Immature natural killer cell (primary cell): ENCODE measurements around the gene PBOV1. TPM values are rescaled to one million over a fixed set of nuclear protein-coding genes. Genes with fewer than 3 reads are reported as not detected.
A peak's percentile ranks its signal among the peaks of the same experiment; 100 is the strongest.

Source experiments
- DNase-seq, 3 donors: peaks; one replicate each; pipeline ENCODE4 v3.0.0; 2022; ENCODE audit warnings: mixed read lengths in 1 of 3
- H3K27ac Mint-ChIP-seq, 6 donors: one replicate each; pipeline ENCODE4 v1.8.0; 2020; ENCODE audit warnings: mixed read lengths in 6 of 6, mild to moderate bottlenecking in 5 of 6, inconsistent platforms in 4 of 6, moderate library complexity in 3 of 6
- H3K27me3 Mint-ChIP-seq, 3 donors: one replicate each; pipeline ENCODE4 v1.8.0; 2020 to 2021; ENCODE audit warnings: low read depth in 3 of 3, mild to moderate bottlenecking in 3 of 3, mixed read lengths in 3 of 3, moderate library complexity in 3 of 3, inconsistent platforms in 1 of 3
- H3K36me3 Mint-ChIP-seq, 3 donors: one replicate each; pipeline ENCODE4 v1.8.0; 2020; ENCODE audit warnings: mixed read lengths in 3 of 3, inconsistent platforms in 2 of 3, mild to moderate bottlenecking in 2 of 3
- H3K4me1 Mint-ChIP-seq, 2 donors: one replicate each; pipeline ENCODE4 v1.8.0; 2020; ENCODE audit warnings: inconsistent platforms in 2 of 2, mild to moderate bottlenecking in 2 of 2, mixed read lengths in 2 of 2, moderate library complexity in 1 of 2
- H3K4me3 Mint-ChIP-seq, 5 donors: one replicate each; pipeline ENCODE4 v1.8.0; 2020; ENCODE audit warnings: mild to moderate bottlenecking in 5 of 5, mixed read lengths in 5 of 5, inconsistent platforms in 3 of 5, moderate library complexity in 3 of 5
- H3K9me3 Mint-ChIP-seq, 6 donors: one replicate each; pipeline ENCODE4 v1.8.0; 2020; ENCODE audit warnings: mild to moderate bottlenecking in 6 of 6, mixed read lengths in 6 of 6, inconsistent platforms in 4 of 6, moderate library complexity in 3 of 6
- polyA plus RNA-seq, 3 donors: library from polyadenylated mRNA; unstranded; fragments of 300-500 nt; fragmentation: Illumina TruSeq; gene quantifications; one replicate each; pipeline ENCODE4 v1.2.3, GENCODE V29; 2021

The PBOV1 gene
- polyA plus RNA-seq, 3 donors from 2014 or later = not detected

DNA sequence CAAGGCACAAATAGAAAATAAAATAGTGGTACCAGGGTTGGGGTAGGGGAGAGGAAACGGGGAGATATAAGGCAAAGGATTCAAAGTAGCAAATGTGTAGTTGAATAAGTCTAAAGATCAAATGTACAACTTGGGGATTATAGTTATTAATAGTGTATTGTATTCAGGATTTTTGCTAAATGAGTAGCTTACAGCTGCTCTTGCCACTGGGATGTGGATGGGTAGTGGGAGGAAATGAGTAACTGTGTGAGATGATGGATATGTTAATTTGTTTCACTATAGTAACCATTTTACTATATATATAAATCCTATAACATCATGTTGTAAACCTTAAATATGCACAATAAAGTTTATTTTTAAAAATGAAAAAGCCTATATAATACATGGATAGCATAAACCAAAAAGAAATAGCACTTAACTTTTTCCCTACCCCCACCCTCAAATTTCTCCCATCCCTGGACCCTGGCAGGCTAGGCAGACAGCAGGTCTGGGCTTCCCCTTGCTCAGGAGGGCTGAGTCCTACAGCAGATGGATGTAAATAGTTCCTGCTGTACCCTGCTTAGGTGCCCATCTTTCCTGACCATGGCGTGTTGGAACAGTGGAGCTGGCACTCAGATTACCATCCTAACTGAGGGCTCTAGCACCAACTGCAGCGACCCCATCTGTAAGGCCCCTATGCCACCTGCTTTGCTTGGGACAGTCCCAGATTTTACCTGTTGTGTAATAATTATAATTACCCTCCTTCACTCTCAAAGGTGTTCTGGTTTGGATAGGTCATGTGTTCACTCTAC lies 28.6 kb upstream of the PBOV1 start:
- DNase-seq = no peak
- H3K4me1 Mint-ChIP-seq = no peaks in the 10 kb centered on the region
- H3K36me3 Mint-ChIP-seq = no peaks in the 10 kb centered on the region
- peaks cover 0 to 4% (median 1%) of the 10 kb centered on the region in 3 donors for H3K27me3 Mint-ChIP-seq
- no peak overlapping the region for H3K27ac Mint-ChIP-seq
- H3K9me3 Mint-ChIP-seq = no peaks in the 10 kb centered on the region
- H3K4me3 Mint-ChIP-seq = no peak overlapping the region

DNA sequence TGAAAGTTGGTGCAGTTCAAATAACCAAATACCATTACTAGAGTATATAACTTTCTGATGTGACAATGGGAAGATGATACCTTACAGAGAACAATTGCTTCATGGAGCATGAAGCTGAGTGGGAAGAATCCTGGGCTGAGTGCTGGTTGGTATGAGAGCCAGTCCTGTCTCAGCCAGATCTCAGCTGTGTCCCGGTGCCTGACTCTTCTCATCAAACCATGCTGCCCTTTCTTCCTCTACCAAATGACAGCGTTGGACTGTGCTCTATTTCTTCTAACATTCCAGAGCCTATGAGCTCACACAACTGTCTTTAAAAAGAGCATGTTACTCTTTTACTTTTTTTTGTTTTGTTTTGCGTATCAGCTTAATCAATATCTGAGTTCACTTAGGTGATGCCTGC lies 27.5 kb upstream of the PBOV1 start:
- Mint-ChIP-seq H3K27me3 (peaks cover 0 to 4% (median 1%) of the 10 kb centered on the region in 3 donors), H3K9me3 (no peaks in the 10 kb centered on the region), H3K4me3 (no peak overlapping the region), H3K27ac (no peak overlapping the region), H3K36me3 (no peaks in the 10 kb centered on the region), H3K4me1 (no peaks in the 10 kb centered on the region)
- no peak for DNase-seq

DNA sequence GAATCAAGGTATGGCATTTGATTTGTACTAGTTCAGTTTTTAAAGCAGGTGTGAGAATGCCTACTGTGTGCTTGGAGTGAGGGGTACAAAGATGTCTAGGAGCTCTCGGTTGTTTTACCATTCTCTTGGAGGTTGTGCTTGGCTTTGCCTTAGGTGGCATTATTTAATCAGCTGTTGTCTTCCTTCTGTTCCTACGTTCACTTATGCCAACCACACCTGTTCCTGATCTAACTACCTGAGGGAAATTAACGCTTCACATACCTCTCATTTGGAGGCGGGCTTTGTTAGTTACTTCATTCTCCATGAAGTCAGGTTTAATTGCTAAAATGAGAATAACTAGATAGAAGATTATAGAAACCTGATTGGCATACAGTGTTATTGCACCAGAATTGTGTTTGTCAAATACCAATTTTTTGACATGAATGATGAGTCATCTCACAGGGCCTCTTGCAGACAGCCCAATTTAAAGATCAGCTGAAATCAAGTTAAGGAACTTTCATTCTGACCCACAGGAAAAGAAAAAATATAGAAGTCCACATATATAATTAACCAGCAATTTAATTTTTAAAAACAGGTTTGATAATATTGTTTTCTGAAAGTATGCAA lies 24.8 kb upstream of the PBOV1 start:
- Mint-ChIP-seq H3K27me3 (peaks cover 0 to 4% (median 1%) of the 10 kb centered on the region in 3 donors), H3K36me3 (no peaks in the 10 kb centered on the region), H3K27ac (no peak overlapping the region), H3K4me3 (no peak overlapping the region), H3K9me3 (no peaks in the 10 kb centered on the region), H3K4me1 (no peaks in the 10 kb centered on the region)
- no peak for DNase-seq

DNA sequence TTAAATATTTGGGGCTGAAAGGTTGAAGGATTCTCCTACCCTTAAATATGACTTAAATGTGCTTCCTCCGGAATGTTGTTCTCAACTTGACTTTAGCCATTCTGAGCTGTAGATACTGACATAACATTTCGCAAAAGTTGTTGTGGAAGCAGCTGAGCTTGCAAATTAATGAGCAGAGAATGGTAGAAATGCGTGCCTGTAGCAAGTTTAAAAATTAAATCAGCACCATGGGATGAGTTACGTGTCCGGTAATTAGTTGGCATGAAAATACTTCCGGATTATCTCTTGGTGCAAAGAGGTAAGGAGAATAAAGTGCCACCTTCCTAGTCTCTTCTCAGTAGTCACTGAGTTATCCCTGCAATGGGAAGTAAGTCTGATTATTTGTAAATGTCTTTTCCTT lies 23.6 kb upstream of the PBOV1 start:
- Mint-ChIP-seq H3K27me3 (peaks cover 0 to 2% (median 0%) of the 10 kb centered on the region in 3 donors), H3K9me3 (no peaks in the 10 kb centered on the region), H3K36me3 (no peaks in the 10 kb centered on the region), H3K4me3 (no peak overlapping the region), H3K4me1 (no peaks in the 10 kb centered on the region), H3K27ac (no peak overlapping the region)
- no peak for DNase-seq

DNA sequence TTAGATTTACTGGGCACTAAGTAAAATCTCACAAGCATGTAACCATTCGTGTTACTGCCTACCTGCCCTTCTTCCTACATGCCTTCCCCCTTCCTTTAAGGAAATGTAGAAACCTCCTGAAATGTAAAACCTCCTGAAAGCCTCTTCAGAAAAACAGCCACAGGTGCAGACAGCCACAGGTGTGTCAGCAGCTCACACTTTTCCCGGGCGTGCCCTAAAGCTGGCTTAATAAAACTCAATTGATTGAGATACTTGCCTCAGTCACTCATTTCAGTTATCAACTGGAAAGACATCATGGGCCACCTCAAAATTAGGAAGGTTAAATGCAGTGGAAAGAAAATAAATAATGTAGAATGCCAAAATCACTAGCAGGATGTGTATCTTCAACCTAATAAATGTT lies 23.1 kb upstream of the PBOV1 start:
- Mint-ChIP-seq H3K27me3 (peaks cover 0 to 2% (median 0%) of the 10 kb centered on the region in 3 donors), H3K9me3 (no peaks in the 10 kb centered on the region), H3K4me1 (no peaks in the 10 kb centered on the region), H3K4me3 (no peak overlapping the region), H3K27ac (no peak overlapping the region), H3K36me3 (no peaks in the 10 kb centered on the region)
- no peak for DNase-seq

DNA sequence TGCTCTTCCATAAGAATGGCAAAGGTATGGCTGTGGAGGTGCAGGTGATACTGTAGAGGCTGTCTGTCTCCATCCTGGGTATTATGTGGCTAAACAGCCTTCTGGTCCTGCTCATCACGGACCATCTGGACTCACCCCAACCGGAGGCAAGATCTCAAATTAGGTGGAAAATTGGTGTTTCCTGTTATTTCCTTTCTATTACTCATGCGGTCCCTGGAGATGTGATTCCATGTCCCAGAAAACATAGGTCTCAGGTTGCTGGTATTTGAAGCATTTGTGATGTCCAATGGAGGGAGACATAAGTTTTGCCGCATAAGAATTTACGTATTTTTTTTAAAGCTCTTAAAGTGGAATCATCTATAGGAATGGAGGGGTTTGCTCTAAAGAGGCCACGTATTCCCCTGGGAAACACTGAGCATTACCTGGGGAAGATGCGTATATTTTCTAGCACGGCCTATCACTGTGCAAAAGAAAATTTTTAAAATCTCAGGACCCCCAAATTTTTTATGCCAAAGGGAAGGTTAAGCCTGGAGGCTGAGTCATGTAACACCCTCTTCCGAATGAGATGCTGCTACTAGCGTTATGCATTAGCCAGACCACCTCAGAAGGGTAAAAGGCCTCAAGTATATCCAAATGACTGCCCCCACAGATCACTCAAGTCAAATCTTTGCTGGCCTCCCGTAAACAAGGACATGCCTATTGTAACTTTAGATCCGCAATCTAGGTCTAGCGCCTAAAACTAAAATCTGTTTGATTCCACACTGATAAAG lies 22.4 kb upstream of the PBOV1 start:
- H3K9me3 Mint-ChIP-seq = no peaks in the 10 kb centered on the region
- DNase-seq = no peak
- peaks cover 0 to 2% (median 0%) of the 10 kb centered on the region in 3 donors for H3K27me3 Mint-ChIP-seq
- no peaks in the 10 kb centered on the region for H3K4me1 Mint-ChIP-seq
- H3K27ac Mint-ChIP-seq = no peak overlapping the region
- no peak overlapping the region for H3K4me3 Mint-ChIP-seq
- H3K36me3 Mint-ChIP-seq = no peaks in the 10 kb centered on the region

DNA sequence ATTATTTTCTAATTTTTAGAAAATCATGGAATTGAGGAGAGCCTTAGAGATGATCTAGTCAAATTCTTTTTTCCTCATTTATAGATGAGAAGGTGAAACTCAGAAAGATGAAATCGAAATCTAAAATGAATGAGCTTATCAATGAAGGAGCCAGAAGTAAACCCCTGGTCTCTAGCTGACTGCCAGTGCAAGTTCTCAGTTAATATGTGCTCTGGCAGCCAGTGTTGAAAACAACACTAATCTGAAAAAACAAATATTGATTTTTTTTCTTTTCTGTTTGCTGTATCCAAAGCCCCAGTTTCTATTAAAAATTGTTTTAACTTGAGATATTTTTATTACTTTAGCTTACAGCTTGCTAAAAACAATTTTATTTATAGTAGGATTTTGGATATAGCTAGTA lies 21.5 kb upstream of the PBOV1 start:
- Mint-ChIP-seq H3K4me3 (no peak overlapping the region), H3K27me3 (peaks cover 0 to 2% (median 0%) of the 10 kb centered on the region in 3 donors), H3K9me3 (no peaks in the 10 kb centered on the region), H3K4me1 (no peaks in the 10 kb centered on the region), H3K27ac (no peak overlapping the region), H3K36me3 (no peaks in the 10 kb centered on the region)
- DNase-seq = no peak

DNA sequence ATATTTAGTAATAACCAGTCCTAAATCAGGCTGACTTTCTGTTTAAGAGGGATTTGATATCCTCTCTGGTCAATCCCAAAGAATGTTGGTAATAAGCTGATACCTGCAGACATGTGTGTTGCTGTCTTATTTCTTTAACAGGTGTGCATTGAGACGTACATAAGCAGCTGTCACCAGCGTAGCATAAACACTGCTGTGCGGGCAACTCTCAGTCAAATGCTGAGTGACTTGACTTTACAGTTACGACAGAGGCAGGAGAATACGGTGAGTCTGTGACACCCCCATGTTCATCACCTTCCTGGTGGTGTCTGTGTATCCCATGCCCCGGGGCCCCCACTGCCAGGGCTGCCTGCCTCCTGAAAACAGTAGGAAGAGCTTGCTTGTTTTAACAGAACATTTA lies 20.1 kb upstream of the PBOV1 start:
- DNase-seq = no peak
- no peaks in the 10 kb centered on the region for H3K36me3 Mint-ChIP-seq
- no peaks in the 10 kb centered on the region for H3K27me3 Mint-ChIP-seq
- no peaks in the 10 kb centered on the region for H3K4me1 Mint-ChIP-seq
- H3K9me3 Mint-ChIP-seq = no peaks in the 10 kb centered on the region
- no peak overlapping the region for H3K27ac Mint-ChIP-seq
- H3K4me3 Mint-ChIP-seq = no peak overlapping the region

DNA sequence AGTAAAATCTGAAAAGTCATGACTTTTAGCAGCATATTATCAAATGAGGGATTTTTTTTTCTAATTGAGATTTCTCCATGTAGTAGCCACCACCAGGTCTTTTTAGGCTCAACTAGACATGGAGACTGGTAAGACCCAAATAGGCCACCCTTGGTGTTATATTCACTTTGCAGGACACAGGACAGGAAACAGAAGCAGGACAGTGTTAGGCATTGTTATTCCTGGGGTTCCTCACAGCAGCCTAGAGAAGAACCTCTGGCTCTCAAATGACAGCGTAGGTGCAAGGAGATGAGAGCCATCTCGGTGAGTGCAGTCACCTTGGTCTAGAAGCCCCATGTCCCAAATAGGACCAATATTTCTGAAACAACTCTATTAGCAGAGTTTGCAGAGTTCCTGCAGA lies 19.2 kb upstream of the PBOV1 start:
- no peak for DNase-seq
- no peaks in the 10 kb centered on the region for H3K4me1 Mint-ChIP-seq
- H3K27ac Mint-ChIP-seq = no peak overlapping the region
- no peak overlapping the region for H3K4me3 Mint-ChIP-seq
- H3K9me3 Mint-ChIP-seq = no peaks in the 10 kb centered on the region
- no peaks in the 10 kb centered on the region for H3K36me3 Mint-ChIP-seq
- no peaks in the 10 kb centered on the region for H3K27me3 Mint-ChIP-seq

DNA sequence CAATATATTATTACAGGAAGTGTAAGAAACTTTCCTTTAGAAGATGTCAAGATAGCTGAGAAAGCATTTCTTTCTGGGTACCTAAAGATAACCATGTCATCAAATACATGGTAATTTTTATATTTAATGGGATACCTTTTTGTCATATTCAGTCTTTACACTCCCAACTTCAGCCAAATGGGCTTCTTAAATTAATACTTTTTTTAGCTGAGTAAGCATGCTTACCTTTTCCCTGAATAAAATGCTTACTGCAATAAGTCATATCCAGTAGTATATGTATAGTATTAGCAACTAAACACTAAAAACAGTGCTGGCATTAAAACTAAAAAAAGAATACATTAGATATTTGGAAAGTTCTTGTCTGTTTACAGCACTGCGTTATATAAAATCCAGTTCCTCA lies 17.4 kb upstream of the PBOV1 start:
- no peak overlapping the region for H3K4me3 Mint-ChIP-seq
- no peaks in the 10 kb centered on the region for H3K36me3 Mint-ChIP-seq
- H3K9me3 Mint-ChIP-seq = no peaks in the 10 kb centered on the region
- DNase-seq = no peak
- H3K27me3 Mint-ChIP-seq = peaks cover 0 to 5% (median 0%) of the 10 kb centered on the region in 3 donors
- no peak overlapping the region for H3K27ac Mint-ChIP-seq
- H3K4me1 Mint-ChIP-seq = no peaks in the 10 kb centered on the region

DNA sequence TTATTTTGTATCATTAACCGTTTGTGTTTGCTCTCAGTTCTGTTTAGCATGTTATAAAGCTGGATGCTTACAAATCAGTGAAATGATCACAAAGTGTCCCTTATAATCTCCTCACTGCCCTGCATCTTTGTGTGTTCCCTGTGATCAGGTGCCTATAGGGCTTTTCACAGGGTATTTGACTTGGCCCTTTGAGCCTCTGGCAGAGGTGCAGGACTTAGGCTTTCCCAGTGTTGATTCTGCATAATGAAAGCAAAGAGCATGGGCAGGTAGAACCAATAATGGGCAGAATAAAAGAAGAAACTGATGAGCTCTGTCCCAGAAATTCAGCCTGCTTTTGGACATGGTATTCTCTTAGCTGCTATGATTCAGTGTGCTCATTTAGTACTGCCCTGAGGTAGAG lies 16.9 kb upstream of the PBOV1 start:
- H3K4me3 Mint-ChIP-seq = no peak overlapping the region
- peaks cover 0 to 5% (median 0%) of the 10 kb centered on the region in 3 donors for H3K27me3 Mint-ChIP-seq
- DNase-seq = no peak
- H3K36me3 Mint-ChIP-seq = no peaks in the 10 kb centered on the region
- no peaks in the 10 kb centered on the region for H3K4me1 Mint-ChIP-seq
- no peak overlapping the region for H3K27ac Mint-ChIP-seq
- no peaks in the 10 kb centered on the region for H3K9me3 Mint-ChIP-seq

DNA sequence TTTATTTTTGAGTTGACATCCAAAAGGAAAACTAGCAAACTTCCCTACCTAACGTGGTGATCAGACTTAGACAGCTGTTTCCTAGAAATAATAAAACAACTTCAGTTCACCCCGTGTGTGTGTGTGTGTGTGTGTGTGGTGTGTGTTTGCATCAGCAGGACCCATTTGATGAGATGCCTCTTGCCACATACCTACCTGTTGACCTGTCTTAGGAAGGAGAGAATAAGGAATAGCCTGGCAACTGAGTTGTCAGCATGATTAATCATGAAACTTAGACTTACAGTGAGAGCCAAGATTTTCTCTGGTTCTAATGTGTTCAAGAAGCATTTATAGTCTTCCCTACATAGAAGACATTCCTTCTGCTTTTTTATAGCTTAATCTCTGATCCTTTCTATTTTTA lies 16.1 kb upstream of the PBOV1 start:
- no peak overlapping the region for H3K27ac Mint-ChIP-seq
- no peak overlapping the region for H3K4me3 Mint-ChIP-seq
- no peaks in the 10 kb centered on the region for H3K36me3 Mint-ChIP-seq
- no peaks in the 10 kb centered on the region for H3K9me3 Mint-ChIP-seq
- H3K4me1 Mint-ChIP-seq = no peaks in the 10 kb centered on the region
- H3K27me3 Mint-ChIP-seq = peaks cover 0 to 5% (median 0%) of the 10 kb centered on the region in 3 donors
- DNase-seq = no peak

DNA sequence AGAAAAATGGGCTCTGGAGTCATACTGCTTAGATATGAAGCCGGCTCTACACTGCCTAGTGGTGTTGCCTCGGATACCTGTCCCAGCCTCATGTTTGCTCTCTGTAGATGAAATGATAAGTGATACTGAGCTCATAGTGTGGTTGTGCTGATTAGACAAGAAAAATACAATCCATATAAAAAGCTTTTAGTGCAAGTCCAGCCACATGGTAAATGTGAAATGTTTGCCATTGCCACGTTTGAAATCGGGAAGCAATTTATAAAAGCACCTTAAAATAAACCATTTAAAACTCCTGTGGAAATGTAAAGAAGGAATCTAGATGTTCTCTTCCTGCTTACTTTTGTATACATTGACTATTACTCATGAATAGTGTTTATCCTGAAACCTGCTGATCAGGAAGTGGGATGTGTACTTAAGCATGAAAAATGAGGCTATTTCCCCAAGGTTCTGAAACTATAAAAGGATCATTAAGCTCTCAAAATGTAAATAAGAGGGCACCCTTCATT lies 13.1 kb upstream of the PBOV1 start:
- H3K27me3 Mint-ChIP-seq = peaks cover 0 to 6% (median 1%) of the 10 kb centered on the region in 3 donors
- no peaks in the 10 kb centered on the region for H3K9me3 Mint-ChIP-seq
- no peak overlapping the region for H3K4me3 Mint-ChIP-seq
- H3K27ac Mint-ChIP-seq = no peak overlapping the region
- no peaks in the 10 kb centered on the region for H3K36me3 Mint-ChIP-seq
- DNase-seq = no peak
- H3K4me1 Mint-ChIP-seq = no peaks in the 10 kb centered on the region

DNA sequence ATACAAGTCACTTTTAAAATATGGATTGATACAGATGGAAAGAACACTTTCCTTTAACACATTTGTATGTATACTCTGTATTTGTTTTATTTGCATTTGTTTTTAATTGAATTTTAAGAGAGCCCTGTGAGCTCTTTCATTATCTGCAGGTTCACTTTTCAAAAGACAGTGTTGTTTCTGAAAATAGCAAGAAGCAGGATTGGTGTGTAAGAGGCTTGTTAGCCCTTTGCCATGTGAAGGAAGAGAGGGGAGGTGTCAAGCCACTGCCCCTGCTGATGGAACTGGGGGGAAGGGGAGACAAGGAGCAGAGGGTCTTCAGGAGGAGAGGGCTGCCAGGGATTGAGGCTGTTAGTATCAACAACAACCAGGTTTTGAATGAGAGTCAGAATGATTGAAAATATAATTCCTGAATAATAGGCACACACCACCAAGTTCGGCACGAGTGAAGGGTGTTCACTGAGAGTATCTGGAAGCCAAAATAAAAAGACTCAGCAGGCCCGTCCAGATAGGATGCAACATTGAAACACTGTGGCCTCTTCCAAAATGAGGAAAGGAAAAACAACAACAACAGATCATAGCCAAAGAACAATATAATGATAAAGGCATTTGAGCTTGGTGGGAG lies 12.6 kb upstream of the PBOV1 start:
- no peaks in the 10 kb centered on the region for H3K9me3 Mint-ChIP-seq
- no peak overlapping the region for H3K4me3 Mint-ChIP-seq
- H3K27ac Mint-ChIP-seq = peak overlapping the region in 1 of 6 donors; percentile 17
- H3K4me1 Mint-ChIP-seq = no peaks in the 10 kb centered on the region
- no peak for DNase-seq
- H3K27me3 Mint-ChIP-seq = peaks cover 0 to 6% (median 1%) of the 10 kb centered on the region in 3 donors
- no peaks in the 10 kb centered on the region for H3K36me3 Mint-ChIP-seq
